ENCODE results near the gene NPBWR2. TPM values are rescaled to one million over a fixed set of nuclear protein-coding genes. Genes with fewer than 3 reads are reported as not detected.
A peak's percentile ranks its signal among the peaks of the same experiment; 100 is the strongest.

Gene NPBWR2
- total and polyA plus RNA-seq, 2 experiments from 2014 or later: not detected

DNA sequence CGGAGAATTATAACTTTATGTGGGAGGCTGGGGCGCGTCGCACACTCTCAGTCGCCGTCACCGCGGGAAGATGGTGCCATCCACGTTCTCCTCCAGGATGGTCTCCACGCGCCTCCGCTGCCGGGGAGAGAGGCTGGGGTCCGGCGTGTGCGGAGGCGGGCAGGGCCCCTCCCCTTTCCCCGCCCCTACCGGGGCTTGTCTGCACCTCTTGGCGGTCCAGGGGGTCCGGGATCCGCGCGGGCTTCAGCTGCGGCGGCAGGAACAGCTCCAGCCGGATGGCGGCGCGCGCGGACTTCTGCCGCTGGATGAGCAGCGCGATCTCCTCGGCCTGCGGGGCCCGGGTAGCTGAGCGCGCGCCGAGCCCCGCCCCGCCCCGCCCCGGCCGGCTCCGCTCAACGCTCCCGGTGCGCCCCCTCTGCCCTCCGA is 24.0 kb downstream of the NPBWR2 start:
- no peaks in the 10 kb centered on the region for H3K79me2 ChIP-seq (replicated peaks; ENCODE audit: insufficient read depth)
- Mint-ChIP-seq H3K27ac (no peak overlapping the region), H3K36me3 (ENCODE audit: low read depth) (no peaks in the 10 kb centered on the region; the same call in 2 of the 3 replicates), H3K9me3 (peaks cover 3% of the 10 kb centered on the region; the same call in 1 of the 3 replicates), H3K4me3 (peak overlapping the region; percentile 64), H3K27me3 (ENCODE audit: insufficient read depth, low read depth, poor library complexity) (peaks cover 53% of the 10 kb centered on the region), H3K4me1 (peaks cover 32% of the 10 kb centered on the region)
- no peaks in the 10 kb centered on the region for H3K9me2 ChIP-seq (ENCODE audit: insufficient read depth)
- peak overlapping the region; percentile 90 for H3K4me2 ChIP-seq
- peaks cover 23% of the 10 kb centered on the region; the same call in 1 of the 2 replicates for H3K4me1 ChIP-seq (ENCODE audit: insufficient read depth)
- peak overlapping the region; percentile 62 for H3K4me3 ChIP-seq
- peak; percentile 93 for DNase-seq (ENCODE audit: low spot score)
- no peaks in the 10 kb centered on the region for H4K20me1 ChIP-seq (replicated peaks; ENCODE audit: insufficient read depth)
- ATAC-seq: peak; percentile 59
- 0 out of 2 replicates have a peak overlapping the region, but pooled peaks have one; percentile 38 for H2AFZ ChIP-seq
- peaks cover 50% of the 10 kb centered on the region for H3K27me3 ChIP-seq (ENCODE audit: insufficient read depth)
- TF ChIP-seq, protein P1, sequence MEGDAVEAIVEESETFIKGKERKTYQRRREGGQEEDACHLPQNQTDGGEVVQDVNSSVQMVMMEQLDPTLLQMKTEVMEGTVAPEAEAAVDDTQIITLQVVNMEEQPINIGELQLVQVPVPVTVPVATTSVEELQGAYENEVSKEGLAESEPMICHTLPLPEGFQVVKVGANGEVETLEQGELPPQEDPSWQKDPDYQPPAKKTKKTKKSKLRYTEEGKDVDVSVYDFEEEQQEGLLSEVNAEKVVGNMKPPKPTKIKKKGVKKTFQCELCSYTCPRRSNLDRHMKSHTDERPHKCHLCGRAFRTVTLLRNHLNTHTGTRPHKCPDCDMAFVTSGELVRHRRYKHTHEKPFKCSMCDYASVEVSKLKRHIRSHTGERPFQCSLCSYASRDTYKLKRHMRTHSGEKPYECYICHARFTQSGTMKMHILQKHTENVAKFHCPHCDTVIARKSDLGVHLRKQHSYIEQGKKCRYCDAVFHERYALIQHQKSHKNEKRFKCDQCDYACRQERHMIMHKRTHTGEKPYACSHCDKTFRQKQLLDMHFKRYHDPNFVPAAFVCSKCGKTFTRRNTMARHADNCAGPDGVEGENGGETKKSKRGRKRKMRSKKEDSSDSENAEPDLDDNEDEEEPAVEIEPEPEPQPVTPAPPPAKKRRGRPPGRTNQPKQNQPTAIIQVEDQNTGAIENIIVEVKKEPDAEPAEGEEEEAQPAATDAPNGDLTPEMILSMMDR (conservative IDR thresholded peaks at IDR 0.05; ENCODE audit: low read depth in 2 of 2): peak; percentile 47 to 77
- no peak for TF ChIP-seq EZH2phosphoT487 (IDR thresholded peaks at IDR 0.05; ENCODE audit: unreplicated experiment)
- no peak overlapping the region for H3K27ac ChIP-seq (ENCODE audit: low read depth)
- no peaks in the 10 kb centered on the region for H3K36me3 ChIP-seq (ENCODE audit: insufficient read depth)
- H3F3A ChIP-seq (replicated peaks; ENCODE audit: low read depth): 0 out of 2 replicates have a peak, but pooled peaks cover 7% of the 10 kb centered on the region

DNA sequence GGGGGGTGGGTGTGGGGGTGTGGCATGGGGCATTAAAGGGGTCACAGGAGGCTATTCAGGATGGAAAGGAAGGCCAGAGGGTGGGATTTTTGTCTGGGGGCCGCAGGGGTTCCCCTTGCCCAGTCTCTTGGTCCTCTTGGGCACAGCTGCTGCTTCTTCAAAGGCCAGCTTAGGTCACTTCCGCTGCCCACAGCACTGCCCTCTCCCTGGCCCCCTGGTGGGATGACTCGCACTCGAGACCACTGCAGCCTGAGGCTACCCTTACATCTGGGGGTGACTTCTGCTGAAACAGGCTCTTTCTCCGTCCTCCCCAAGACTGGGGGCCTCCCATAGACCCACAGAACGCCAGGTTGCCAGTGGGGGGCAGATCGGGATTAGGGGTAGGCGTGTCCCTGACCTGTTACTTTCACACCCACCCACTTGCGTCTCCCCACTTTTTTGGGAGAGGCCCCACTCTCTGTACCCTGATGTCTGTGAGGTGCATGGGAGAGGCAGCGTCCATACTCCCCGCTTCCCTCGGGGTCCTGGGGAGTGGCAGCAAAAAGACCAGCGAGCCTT is 24.5 kb downstream of the NPBWR2 start:
- Histone ChIP-seq H2AFZ (0 out of 2 replicates have a peak overlapping the region, but pooled peaks have one; percentile 38), H3K27ac (ENCODE audit: low read depth) (no peak overlapping the region), H3K79me2 (replicated peaks; ENCODE audit: insufficient read depth) (no peaks in the 10 kb centered on the region), H3K4me2 (peak overlapping the region; percentile 90), H4K20me1 (replicated peaks; ENCODE audit: insufficient read depth) (no peaks in the 10 kb centered on the region), H3K9me2 (ENCODE audit: insufficient read depth) (no peaks in the 10 kb centered on the region), H3F3A (replicated peaks; ENCODE audit: low read depth) (0 out of 2 replicates have a peak, but pooled peaks cover 7% of the 10 kb centered on the region), H3K4me3 (peak overlapping the region; percentile 62), H3K36me3 (ENCODE audit: insufficient read depth) (no peaks in the 10 kb centered on the region), H3K27me3 (ENCODE audit: insufficient read depth) (peaks cover 50% of the 10 kb centered on the region), H3K4me1 (ENCODE audit: insufficient read depth) (peaks cover 27% of the 10 kb centered on the region; the same call in 1 of the 2 replicates)
- H3K4me3 Mint-ChIP-seq: peak overlapping the region; percentile 64
- ATAC-seq (no peak), DNase-seq (ENCODE audit: low spot score) (no peak)
- peaks cover 3% of the 10 kb centered on the region; the same call in 1 of the 3 replicates for H3K9me3 Mint-ChIP-seq
- no peak overlapping the region for H3K27ac Mint-ChIP-seq
- no peaks in the 10 kb centered on the region; the same call in 2 of the 3 replicates for H3K36me3 Mint-ChIP-seq (ENCODE audit: low read depth)
- H3K27me3 Mint-ChIP-seq (ENCODE audit: insufficient read depth, low read depth, poor library complexity): peaks cover 50% of the 10 kb centered on the region
- peaks cover 33% of the 10 kb centered on the region for H3K4me1 Mint-ChIP-seq
- TF ChIP-seq, protein P2, sequence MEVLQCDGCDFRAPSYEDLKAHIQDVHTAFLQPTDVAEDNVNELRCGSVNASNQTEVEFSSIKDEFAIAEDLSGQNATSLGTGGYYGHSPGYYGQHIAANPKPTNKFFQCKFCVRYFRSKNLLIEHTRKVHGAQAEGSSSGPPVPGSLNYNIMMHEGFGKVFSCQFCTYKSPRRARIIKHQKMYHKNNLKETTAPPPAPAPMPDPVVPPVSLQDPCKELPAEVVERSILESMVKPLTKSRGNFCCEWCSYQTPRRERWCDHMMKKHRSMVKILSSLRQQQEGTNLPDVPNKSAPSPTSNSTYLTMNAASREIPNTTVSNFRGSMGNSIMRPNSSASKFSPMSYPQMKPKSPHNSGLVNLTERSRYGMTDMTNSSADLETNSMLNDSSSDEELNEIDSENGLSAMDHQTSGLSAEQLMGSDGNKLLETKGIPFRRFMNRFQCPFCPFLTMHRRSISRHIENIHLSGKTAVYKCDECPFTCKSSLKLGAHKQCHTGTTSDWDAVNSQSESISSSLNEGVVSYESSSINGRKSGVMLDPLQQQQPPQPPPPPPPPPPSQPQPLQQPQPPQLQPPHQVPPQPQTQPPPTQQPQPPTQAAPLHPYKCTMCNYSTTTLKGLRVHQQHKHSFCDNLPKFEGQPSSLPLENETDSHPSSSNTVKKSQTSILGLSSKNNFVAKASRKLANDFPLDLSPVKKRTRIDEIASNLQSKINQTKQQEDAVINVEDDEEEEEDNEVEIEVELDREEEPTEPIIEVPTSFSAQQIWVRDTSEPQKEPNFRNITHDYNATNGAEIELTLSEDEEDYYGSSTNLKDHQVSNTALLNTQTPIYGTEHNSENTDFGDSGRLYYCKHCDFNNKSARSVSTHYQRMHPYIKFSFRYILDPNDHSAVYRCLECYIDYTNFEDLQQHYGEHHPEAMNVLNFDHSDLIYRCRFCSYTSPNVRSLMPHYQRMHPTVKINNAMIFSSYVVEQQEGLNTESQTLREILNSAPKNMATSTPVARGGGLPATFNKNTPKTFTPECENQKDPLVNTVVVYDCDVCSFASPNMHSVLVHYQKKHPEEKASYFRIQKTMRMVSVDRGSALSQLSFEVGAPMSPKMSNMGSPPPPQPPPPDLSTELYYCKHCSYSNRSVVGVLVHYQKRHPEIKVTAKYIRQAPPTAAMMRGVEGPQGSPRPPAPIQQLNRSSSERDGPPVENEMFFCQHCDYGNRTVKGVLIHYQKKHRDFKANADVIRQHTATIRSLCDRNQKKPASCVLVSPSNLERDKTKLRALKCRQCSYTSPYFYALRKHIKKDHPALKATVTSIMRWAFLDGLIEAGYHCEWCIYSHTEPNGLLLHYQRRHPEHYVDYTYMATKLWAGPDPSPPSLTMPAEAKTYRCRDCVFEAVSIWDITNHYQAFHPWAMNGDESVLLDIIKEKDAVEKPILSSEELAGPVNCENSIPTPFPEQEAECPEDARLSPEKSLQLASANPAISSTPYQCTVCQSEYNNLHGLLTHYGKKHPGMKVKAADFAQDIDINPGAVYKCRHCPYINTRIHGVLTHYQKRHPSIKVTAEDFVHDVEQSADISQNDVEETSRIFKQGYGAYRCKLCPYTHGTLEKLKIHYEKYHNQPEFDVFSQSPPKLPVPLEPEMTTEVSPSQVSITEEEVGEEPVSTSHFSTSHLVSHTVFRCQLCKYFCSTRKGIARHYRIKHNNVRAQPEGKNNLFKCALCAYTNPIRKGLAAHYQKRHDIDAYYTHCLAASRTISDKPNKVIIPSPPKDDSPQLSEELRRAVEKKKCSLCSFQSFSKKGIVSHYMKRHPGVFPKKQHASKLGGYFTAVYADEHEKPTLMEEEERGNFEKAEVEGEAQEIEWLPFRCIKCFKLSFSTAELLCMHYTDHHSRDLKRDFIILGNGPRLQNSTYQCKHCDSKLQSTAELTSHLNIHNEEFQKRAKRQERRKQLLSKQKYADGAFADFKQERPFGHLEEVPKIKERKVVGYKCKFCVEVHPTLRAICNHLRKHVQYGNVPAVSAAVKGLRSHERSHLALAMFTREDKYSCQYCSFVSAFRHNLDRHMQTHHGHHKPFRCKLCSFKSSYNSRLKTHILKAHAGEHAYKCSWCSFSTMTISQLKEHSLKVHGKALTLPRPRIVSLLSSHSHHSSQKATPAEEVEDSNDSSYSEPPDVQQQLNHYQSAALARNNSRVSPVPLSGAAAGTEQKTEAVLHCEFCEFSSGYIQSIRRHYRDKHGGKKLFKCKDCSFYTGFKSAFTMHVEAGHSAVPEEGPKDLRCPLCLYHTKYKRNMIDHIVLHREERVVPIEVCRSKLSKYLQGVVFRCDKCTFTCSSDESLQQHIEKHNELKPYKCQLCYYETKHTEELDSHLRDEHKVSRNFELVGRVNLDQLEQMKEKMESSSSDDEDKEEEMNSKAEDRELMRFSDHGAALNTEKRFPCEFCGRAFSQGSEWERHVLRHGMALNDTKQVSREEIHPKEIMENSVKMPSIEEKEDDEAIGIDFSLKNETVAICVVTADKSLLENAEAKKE (CRISPR knock-in tag; IDR thresholded peaks at IDR 0.05): no peak
- TF ChIP-seq STAT1 (IDR thresholded peaks at IDR 0.05; ENCODE audit: unreplicated experiment) (no peak), ZNF331 (CRISPR knock-in tag; IDR thresholded peaks at IDR 0.05; ENCODE audit: low read depth) (no peak), EZH2 (IDR thresholded peaks at IDR 0.05; ENCODE audit: low read depth, unreplicated experiment) (no peak), JUNB (IDR thresholded peaks at IDR 0.05; ENCODE audit: unreplicated experiment) (no peak), POLR2AphosphoS5 (IDR thresholded peaks at IDR 0.05; ENCODE audit: low read depth) (no peak), ZNF114 (CRISPR knock-in tag; IDR thresholded peaks at IDR 0.05) (no peak), NANOG (IDR thresholded peaks at IDR 0.05; ENCODE audit: borderline replicate concordance) (no peak), CREB1 (CRISPR knock-in tag; IDR thresholded peaks at IDR 0.05; ENCODE audit: low read depth) (no peak)
- TF ChIP-seq, protein P3, sequence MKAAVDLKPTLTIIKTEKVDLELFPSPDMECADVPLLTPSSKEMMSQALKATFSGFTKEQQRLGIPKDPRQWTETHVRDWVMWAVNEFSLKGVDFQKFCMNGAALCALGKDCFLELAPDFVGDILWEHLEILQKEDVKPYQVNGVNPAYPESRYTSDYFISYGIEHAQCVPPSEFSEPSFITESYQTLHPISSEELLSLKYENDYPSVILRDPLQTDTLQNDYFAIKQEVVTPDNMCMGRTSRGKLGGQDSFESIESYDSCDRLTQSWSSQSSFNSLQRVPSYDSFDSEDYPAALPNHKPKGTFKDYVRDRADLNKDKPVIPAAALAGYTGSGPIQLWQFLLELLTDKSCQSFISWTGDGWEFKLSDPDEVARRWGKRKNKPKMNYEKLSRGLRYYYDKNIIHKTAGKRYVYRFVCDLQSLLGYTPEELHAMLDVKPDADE (IDR thresholded peaks at IDR 0.05): no peak

Data from GM23338 (cell line).